Fibroblast of pulmonary artery (primary cell): ENCODE results near the gene PSPC1.
A peak's percentile ranks its signal among the peaks of the same experiment; 100 is the strongest.
"Not testable (repeated sequence)": the region's sequence is repeated elsewhere in the genome, so short reads cannot be mapped to it uniquely, and the experiment has no call there.

Experiments
- DNase-seq: peaks from one replicate; pipeline ENCODE4 v3.0.0-alpha.2; 2010; ENCODE audit warnings: low read depth
- H3K4me3 ChIP-seq: replicated peaks from 2 replicates; pipeline ENCODE4 v1.5.1; 2011; ENCODE audit warnings: low read depth, mild to moderate bottlenecking, control low read depth, low read length, moderate library complexity
- TF ChIP-seq, protein P1 (sequence below): IDR thresholded peaks from 2 replicates; pipeline ENCODE4 v1.5.1; 2011; ENCODE audit warnings: mild to moderate bottlenecking, control low read depth, low read length, inconsistent platforms; ENCODE audit errors: missing control alignments

Gene PSPC1

DNA sequence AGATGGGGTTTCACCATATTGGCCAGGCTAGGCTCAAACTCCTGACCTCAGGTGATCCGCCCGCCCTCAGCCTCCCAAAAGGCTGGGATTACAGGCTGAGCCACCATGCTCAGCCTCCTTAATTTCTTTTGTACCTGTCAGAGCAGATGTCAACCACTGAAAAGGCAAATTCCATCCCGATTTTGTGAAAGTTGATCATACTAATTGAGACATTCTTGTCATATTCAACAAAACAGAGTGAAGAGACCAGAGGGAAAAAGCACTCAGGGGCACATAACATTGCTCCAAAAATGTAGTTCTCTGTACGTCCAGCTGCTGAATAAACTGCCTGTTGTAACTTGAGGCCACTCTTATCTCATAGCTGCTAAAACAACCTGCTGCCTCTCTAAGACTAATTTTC is 27.4 kb upstream of the PSPC1 start:
- TF ChIP-seq, protein P1, sequence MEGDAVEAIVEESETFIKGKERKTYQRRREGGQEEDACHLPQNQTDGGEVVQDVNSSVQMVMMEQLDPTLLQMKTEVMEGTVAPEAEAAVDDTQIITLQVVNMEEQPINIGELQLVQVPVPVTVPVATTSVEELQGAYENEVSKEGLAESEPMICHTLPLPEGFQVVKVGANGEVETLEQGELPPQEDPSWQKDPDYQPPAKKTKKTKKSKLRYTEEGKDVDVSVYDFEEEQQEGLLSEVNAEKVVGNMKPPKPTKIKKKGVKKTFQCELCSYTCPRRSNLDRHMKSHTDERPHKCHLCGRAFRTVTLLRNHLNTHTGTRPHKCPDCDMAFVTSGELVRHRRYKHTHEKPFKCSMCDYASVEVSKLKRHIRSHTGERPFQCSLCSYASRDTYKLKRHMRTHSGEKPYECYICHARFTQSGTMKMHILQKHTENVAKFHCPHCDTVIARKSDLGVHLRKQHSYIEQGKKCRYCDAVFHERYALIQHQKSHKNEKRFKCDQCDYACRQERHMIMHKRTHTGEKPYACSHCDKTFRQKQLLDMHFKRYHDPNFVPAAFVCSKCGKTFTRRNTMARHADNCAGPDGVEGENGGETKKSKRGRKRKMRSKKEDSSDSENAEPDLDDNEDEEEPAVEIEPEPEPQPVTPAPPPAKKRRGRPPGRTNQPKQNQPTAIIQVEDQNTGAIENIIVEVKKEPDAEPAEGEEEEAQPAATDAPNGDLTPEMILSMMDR: no peak
- DNase-seq: no peak
- H3K4me3 ChIP-seq: no peak overlapping the region

DNA sequence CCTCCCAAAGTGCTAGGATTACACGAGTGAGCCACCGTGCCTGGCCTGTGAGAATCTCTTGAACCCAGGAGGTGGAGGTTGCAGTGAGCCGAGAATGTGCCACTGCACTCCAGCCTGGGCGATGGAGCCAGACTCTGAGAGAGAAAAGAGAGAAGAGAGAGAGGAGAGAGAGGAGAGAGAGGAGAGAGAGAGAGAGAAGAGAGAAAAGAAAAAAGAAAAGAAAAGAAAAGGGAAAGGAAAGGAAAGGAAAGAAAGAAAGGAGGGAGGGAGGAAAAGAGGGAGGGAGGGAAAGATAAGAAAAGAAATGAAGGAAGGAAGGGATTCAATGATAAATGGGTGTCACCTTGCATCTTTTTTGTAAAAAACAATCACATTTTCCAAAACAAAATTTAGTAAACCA is 23.0 kb upstream of the PSPC1 start:
- no peak for DNase-seq
- TF ChIP-seq, protein P1: no peak
- H3K4me3 ChIP-seq: no peak overlapping the region

DNA sequence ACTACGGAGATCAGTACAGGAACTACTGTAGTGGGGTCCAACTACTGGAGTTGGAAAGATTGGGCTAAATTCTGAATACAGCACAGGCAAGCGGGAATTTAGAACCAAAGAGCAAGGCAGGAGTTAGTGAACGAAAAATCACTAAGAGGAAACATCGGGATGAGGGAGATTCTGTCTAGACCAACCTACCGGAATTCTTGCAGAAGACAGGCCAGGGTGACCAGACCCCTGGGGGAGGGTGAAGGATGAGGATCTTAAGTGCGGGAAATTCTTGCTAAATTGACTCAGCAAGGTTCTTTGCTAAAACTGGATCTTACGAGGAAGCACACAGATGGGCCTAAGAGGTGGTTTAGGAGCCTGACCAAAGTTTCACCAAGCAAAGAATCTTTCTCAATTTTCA is 13.2 kb upstream of the PSPC1 start:
- no peak overlapping the region for H3K4me3 ChIP-seq

DNA sequence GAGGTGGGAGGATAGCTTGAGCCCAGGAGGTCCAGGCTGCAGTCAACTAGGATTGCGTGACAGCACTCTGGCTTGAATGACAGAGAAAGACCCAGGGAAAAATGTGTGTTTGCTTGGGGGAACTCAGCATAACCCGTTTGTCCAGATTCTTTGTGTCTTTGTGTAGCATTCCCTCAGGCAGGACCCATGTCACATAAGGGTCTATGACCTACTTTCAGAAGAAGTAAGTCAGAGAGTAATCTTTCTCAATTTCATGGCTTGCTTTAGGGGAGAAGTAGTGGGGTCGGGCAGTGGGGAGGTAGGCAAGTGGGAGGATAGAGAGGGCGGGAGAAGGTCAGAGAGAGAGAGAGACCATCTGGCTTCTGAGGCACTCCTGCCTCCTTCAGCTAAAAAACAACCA is 11.9 kb upstream of the PSPC1 start:
- no peak for DNase-seq
- no peak overlapping the region for H3K4me3 ChIP-seq
- TF ChIP-seq, protein P1: no peak

More for the DNA sequence above, 13.2 kb upstream of the PSPC1 start:
- TF ChIP-seq, protein P1: no peak
- no peak for DNase-seq

DNA sequence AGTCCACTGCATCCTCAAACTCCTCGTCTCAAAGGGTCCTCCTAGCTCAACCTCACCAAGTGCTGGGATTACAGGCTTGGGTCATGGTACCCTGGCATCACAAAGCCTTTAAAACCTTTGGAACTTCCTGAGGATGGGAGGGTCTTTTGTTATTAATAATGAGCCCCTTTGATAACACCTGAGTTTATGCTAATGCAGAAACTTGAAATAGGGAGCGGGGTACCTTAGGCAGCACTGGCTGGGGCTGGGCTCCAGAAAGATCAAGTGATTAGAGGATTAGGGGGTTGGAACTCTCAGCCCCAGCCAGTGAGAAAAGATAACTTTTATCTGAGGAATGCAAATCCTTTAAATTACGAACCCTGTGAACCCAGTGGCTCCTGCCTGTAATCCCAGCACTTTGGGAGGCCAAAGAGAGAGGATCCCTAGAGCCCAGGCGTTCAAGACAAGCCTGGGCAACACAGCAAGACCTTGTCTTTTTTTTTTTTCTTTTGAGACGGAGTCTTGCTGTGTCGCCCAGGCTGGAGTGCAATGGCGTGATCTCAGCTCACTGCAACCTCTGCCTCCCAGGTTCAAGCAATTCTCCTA is 9.3 kb upstream of the PSPC1 start:
- TF ChIP-seq, protein P1: no peak
- H3K4me3 ChIP-seq: no peak overlapping the region
- DNase-seq: no peak

DNA sequence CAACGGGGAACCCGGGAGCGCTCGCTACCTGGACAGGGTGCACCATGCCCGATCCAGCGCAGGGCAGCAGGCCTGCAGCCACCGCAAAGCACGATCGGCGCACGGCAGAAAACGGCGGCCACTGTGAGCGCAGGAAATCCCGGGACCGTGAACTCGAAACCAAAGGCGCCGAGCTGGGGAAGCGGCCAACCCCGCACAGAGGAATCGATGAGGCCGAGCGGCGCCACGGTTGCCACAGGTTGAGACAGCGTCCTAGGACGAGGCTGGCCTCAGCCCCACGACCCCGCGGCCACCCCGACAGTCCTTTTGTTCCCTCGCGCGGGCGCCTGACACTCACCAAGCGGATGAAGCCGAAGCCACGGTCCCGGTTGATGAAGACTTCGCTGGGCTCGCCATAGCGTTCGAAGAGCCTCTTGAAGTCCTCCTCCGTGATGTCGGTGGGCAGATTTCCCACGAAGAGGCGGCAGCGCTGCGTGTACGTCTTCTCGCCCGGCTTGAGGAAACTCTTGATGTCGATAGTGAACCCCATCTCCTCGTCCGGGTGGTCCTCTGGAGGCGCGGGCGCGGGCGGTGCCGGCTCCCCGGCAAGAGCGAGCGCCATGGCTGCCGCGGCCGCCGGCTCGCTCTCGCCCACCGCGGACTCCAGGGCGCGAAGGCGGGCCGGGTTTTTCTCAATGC is 557 bp downstream of the PSPC1 start:
- DNase-seq: peak; percentile 56
- TF ChIP-seq, protein P1: no peak
- peak overlapping the region; percentile 94 for H3K4me3 ChIP-seq

DNA sequence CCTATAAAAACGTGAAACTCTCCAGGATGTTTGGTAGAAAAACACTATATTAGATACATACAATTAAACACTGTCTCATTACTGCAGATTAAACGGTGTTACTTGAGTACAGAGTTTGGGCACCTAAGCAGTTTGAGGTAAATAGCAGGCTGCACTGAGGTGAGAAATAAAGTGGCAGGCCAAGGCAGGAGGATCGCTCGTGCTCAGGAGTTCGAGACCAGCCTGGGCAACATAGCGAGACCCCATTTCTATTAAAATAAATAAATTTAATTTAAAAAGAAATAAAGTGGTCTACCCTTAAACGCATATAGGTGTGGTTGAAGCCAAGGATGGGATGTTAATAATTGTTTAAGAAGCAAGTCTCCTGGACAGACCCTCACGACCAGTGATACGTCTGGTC is 1.2 kb downstream of the PSPC1 start:
- TF ChIP-seq, protein P1: no peak
- peak; percentile 7 for DNase-seq
- H3K4me3 ChIP-seq: peak overlapping the region; percentile 94

DNA sequence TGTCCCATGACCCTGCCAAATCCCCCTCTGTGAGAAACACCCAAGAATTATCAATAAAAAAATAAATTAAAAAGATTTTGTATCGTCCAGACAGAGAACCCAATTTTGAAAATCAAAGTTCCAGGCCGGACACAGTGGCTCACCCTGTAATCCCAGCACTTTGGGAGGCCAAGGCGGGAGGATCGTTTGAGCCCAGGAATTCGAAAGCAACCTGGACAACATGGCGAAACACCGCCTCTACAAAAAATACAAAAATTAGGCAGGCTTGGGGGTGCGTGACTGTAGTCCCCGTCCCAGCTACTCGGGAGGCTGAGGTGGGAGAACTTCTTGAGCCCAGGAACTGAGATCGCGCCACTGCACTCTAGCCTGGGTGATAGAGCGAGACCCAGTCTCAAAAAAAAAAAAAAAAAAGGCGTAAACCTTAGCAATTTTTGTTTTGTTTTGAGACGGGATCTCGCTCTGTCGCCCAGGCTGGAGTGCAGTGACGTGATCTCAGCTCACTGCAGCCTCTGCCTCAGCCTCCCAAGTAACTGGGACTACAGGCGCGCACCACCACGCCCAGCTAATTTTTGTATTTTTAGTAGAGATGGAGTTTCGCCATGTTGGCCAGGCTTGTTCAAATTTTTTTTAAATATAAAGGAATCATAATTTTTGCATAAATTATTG is 1.9 kb downstream of the PSPC1 start:
- not testable (repeated sequence) for DNase-seq
- H3K4me3 ChIP-seq: peak overlapping the region; percentile 94
